GM18502 (cell line): ENCODE measurements around the gene LZIC.

Source experiments
- ATAC-seq: cut with Tn5 transposase; IDR thresholded peaks from one replicate; pipeline ENCODE4 v1.9.1; 2021; ENCODE audit warnings: mild to moderate bottlenecking; ENCODE audit not compliant: unreplicated experiment, poor library complexity

The LZIC gene

GRCh38 chr1:9912264-9912936 lies 30.8 kb downstream of the LZIC start:
- no peak for ATAC-seq

- peak; percentile 93 for ATAC-seq
Observed at GRCh38 chr1:9910423-9911178, 32.6 kb downstream of the LZIC start.

- ATAC-seq, result peak; percentile 79
Observed at GRCh38 chr1:9910076-9910422, 33.1 kb downstream of the LZIC start, which contains the start of gene CTNNBIP1. CTNNBIP1 (minus strand) TSS chr1:9910269; CDS start chr1:9872064, 38,205 bp downstream.

GRCh38 chr1:9909234-9910046 lies 33.8 kb downstream of the LZIC start:
- ATAC-seq, result peak; percentile 9

GRCh38 chr1:9908871-9909233 lies 34.3 kb downstream of the LZIC start:
- ATAC-seq, result no peak

- ATAC-seq, result no peak
Observed at GRCh38 chr1:9907441-9907840, 35.8 kb downstream of the LZIC start.

GRCh38 chr1:9906466-9906865 lies 36.7 kb downstream of the LZIC start:
- no peak for ATAC-seq

GRCh38 chr1:9905010-9905409 lies 38.2 kb downstream of the LZIC start:
- ATAC-seq, result no peak

- no peak for ATAC-seq
Observed at GRCh38 chr1:9904596-9904995, 38.6 kb downstream of the LZIC start.

GRCh38 chr1:9903801-9904527 lies 39.2 kb downstream of the LZIC start:
- ATAC-seq, result no peak

- no peak for ATAC-seq
Observed at GRCh38 chr1:9902060-9902452, 41.1 kb downstream of the LZIC start.

GRCh38 chr1:9901148-9902059 lies 41.8 kb downstream of the LZIC start:
- ATAC-seq, result no peak

GRCh38 chr1:9900142-9901043 lies 42.8 kb downstream of the LZIC start:
- no peak for ATAC-seq

- ATAC-seq, result no peak
Observed at GRCh38 chr1:9894115-9894514, 49.1 kb downstream of the LZIC start.

GRCh38 chr1:9892563-9893528 lies 50.3 kb downstream of the LZIC start:
- ATAC-seq, result no peak

- no peak for ATAC-seq
Observed at GRCh38 chr1:9891207-9891606, 52.0 kb downstream of the LZIC start.

GRCh38 chr1:9890224-9890731 lies 52.9 kb downstream of the LZIC start:
- no peak for ATAC-seq
